GM12892 (cell line): ENCODE measurements around the gene GLUD1.
"Not testable (repeated sequence)": the region's sequence is repeated elsewhere in the genome, so short reads cannot be mapped to it uniquely, and the experiment has no call there.

Source experiments
- DNase-seq: peaks from one replicate; pipeline ENCODE4 v3.0.0; 2011; ENCODE audit not compliant: insufficient read length
- FAIRE-seq: peaks from 2 replicates; lab custom pipeline; 2011; peaks lifted over from hg19 to GRCh38; lab: Jason Lieb, UNC
- POLR2A ChIP-seq: IDR thresholded peaks from 2 replicates; pipeline ENCODE4 v1.6.1; 2011; ENCODE audit warnings: low read depth, low read length, control low read depth
- POLR2AphosphoS5 ChIP-seq: IDR thresholded peaks from 2 replicates; pipeline ENCODE4 v1.6.1; 2011; ENCODE audit warnings: low read depth, low read length, control low read depth
- TAF1 ChIP-seq: IDR thresholded peaks from 2 replicates; pipeline ENCODE4 v1.6.1; 2011; ENCODE audit warnings: low read depth, mild to moderate bottlenecking, control low read depth, low read length, borderline replicate concordance

GLUD1 gene

GRCh38 chr10:87101996-87102395 lies 7.4 kb upstream of the GLUD1 start:
- no peak for TF ChIP-seq TAF1
- DNase-seq = no peak
- FAIRE-seq = no peak

DNA sequence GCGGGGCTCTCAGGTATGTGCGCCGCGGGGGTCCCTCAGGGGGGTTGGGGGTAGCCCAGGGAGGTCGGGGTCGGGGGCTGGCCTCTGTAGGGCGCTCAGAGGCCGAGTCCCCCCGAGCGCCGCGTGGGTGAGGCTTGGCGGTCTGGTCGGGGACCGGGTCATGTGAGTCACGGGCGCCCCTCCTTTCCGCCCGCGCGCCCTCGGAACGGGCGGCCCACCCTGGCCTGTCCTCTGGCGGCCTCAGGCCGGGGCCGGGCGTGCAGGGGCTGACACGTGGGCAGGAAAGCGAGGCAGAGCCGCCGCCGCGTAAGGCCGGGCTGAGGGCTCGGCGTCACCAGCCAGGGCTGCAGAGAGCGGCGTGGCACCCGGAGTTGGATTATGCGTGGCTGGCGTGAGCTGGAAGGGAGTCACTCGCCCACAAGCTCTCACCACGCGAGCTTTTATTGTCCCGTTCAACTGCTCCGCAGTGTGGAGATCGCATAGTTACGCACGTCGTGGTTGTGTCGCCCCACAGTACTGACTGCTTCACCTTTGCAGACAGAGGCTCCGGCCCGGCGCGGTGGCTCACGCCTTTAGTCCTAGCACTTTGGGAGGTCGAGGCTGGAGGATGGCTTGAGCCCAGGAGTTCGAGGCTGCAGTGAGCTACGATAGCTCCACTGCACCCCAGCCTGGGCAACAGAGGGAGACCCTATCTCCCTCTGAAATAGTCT lies 748 bp upstream of the GLUD1 start:
- TF ChIP-seq POLR2A (peak; percentile 87), POLR2AphosphoS5 (peak; percentile 85), TAF1 (peak; percentile 48; the same call in 1 of the 2 replicates)
- DNase-seq = peak; percentile 57
- peak; percentile 88 for FAIRE-seq

DNA sequence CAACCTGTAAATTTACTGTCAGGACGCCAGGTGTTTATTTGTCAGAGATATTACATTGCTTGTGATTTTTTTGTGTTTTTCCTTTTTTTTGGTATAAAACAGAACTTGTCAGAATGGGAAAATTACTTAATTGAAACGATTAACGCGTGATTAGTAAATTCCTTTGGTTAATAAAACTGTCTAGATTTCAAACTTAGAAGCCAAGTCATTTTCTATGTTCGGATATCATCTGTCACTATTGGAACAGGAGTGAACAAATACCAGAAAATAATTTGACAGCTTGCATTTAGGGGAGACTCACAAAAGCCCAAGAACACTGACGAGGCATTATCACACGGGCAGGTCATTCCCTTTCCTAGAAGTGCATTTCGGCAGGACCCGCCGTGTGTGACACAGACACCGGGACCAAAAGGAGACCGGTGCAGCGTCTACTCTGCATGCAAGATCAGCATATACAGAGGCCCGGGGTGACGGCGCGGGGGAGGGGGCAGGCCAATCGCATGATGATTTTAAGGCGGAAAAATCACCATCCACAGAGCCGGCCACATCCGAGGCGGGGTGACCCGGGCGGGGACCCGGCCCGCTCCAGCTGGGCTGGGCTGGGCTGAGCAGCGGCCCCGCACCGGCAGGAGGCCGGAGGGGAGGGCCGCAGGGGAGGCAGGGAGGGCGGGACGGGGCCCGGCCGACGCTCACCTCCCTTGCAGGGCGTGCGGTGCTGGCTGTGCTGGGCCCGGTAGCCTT lies 841 bp downstream of the GLUD1 start:
- TF ChIP-seq POLR2A (0 out of 2 replicates have a peak, but pooled peaks have one; percentile 4), TAF1 (no peak), POLR2AphosphoS5 (no peak)
- peak; percentile 36 for DNase-seq
- peak; percentile 92 for FAIRE-seq

- FAIRE-seq = peak; percentile 66
- TF ChIP-seq POLR2AphosphoS5 (no peak), POLR2A (no peak), TAF1 (no peak)
- DNase-seq = no peak
These were observed 1.6 kb downstream of the GLUD1 start for GRCh38 chr10:87092861-87093631.

- DNase-seq (no peak), FAIRE-seq (no peak)
- TF ChIP-seq TAF1 (no peak), POLR2A (no peak), POLR2AphosphoS5 (no peak)
These were observed 2.2 kb downstream of the GLUD1 start for GRCh38 chr10:87092376-87092860.

GRCh38 chr10:87090779-87091178 lies 3.9 kb downstream of the GLUD1 start:
- FAIRE-seq (no peak), DNase-seq (no peak)
- no peak for TF ChIP-seq POLR2AphosphoS5
- TF ChIP-seq POLR2A = no peak
- no peak for TF ChIP-seq TAF1

GRCh38 chr10:87089746-87090145 lies 4.9 kb downstream of the GLUD1 start:
- FAIRE-seq = no peak
- DNase-seq = no peak
- no peak for TF ChIP-seq TAF1
- TF ChIP-seq POLR2AphosphoS5 = no peak

- TF ChIP-seq POLR2A (no peak), TAF1 (no peak), POLR2AphosphoS5 (no peak)
- FAIRE-seq (no peak), DNase-seq (no peak)
These were observed 9.1 kb downstream of the GLUD1 start for GRCh38 chr10:87085537-87085936.

DNA sequence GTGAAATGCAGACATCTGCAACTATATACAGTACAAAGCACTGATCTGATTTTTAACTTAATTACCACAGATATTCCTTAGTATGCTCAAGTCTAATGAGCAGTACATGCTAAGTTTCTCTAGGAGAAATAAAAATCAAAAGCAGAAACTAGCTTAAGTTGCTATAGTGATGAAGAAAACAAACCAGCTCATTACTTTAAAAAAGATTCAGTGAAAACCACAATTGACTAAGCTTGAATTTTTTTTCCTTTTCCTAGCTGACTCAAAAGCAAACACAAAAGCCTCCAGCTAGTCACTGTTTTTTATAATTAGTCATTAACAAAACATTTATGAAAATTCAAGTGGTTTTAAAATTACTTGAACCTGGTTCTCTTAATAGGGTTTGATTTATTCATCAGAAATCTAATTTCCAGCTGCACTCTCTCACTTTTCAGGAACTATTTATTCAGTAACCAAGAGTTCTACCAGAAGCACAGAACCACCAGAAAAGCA lies 10.3 kb downstream of the GLUD1 start:
- FAIRE-seq, DNase-seq: not testable (repeated sequence)

DNA sequence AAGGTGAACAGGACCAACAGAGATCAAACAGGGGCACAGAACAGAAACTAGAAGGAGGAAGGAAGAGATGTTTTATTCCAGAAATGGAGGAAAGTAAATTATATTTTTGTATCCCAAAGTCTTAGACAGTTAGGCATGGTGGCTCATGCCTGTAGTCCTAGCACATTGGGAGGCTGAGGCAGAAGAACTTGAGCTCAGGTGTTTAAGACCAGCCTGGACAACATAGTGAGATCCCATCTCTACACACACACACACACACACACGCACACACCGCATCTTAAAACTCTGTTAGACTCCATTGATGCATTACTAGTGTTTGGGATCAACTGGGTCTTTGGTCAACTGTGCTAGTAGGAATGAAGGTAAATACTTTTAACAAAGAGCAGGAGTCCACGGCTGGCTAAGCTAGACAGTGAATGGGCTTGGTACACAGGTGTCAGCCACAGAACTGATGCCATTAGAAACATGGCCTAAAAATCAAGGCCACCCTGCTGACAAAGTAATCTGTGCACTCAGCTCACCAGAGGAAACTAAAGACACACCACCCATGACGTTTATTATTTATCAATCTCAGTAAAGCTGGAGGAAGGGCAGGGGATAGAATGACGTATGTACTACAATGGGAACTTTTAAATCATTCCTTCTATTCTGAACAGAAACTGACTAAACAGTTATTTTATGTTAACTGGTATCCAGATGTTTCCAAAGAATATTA lies 10.9 kb downstream of the GLUD1 start:
- not testable (repeated sequence) for DNase-seq, FAIRE-seq

GRCh38 chr10:87082219-87082618 lies 12.4 kb downstream of the GLUD1 start:
- not testable (repeated sequence) for FAIRE-seq

DNA sequence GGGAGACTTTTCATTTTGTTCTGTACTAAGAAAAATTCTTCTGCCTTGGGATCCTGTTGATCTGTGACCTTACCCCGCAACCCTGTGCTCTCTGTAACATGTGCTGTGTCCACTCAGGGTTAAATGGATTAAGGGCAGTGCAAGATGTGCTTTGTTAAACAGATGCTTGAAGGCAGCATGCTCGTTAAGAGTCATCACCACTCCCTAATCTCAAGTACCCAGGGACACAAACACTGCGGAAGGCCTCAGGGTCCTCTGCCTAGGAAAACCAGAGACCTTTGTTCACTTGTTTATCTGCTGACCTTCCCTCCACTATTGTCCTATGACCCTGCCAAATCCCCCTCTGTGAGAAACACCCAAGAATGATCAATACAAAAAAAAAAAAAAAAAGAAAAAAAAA lies 13.1 kb downstream of the GLUD1 start:
- not testable (repeated sequence) for FAIRE-seq, DNase-seq

More at GRCh38 chr10:87082219-87082618, 12.4 kb downstream of the GLUD1 start:
- not testable (repeated sequence) for DNase-seq

DNA sequence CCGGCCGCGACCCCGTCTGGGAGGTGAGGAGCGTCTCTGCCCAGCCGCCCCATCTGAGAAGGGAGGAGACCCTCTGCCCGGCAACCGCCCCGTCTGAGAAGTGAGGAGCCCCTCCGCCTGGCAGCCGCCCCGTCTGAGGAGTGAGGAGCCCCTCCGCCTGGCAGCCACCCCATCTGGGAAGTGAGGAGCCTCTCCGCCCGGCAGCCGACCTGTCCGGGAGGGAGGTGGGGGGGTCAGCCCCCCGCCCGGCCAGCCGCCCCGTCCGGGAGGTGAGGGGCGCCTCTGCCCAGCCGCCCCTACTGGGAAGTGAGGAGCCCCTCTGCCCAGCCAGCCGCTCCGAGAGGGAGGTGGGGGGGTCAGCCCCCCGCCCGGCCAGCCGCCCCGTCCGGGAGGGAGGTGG lies 14.0 kb downstream of the GLUD1 start:
- not testable (repeated sequence) for FAIRE-seq, DNase-seq
